Body of pancreas (tissue), 4 donors: Measurements from ENCODE around the gene RAN. TPM values are rescaled to one million over a fixed set of nuclear protein-coding genes. Genes with fewer than 3 reads are reported as not detected.

ENCODE experiments used
- ATAC-seq: fragments of 150-250 bp; one replicate; pipeline ENCODE4 v1.9.1; 2016
- DNase-seq, 4 donors: peaks; one replicate each; pipeline ENCODE4 v3.0.0-alpha.2; 2019
- H3K27ac ChIP-seq, 4 donors: fragments of 200-600 bp; sonication (generic); 1 replicate in 3 of 4; 2 replicates in 1 of 4; pipeline versions ENCODE4 v1.5.1 to v1.6.1; 2016 to 2019; ENCODE audit warnings: mild to moderate bottlenecking in 1 of 4, mixed read lengths in 1 of 4, moderate library complexity in 1 of 4
- H3K27me3 ChIP-seq, 2 donors: fragments of 200-600 bp; sonication (generic); one replicate each; pipeline ENCODE4 v1.6.0; 2016; ENCODE audit warnings: mild to moderate bottlenecking in 1 of 2
- H3K36me3 ChIP-seq, 2 donors: fragments of 200-600 bp; sonication (generic); replicated peaks in 1 of 2; 2 replicates each; pipeline ENCODE4 v1.5.1; 2016; ENCODE audit warnings: low read depth in 2 of 2; ENCODE audit not compliant: insufficient read depth in 1 of 2
- H3K4me1 ChIP-seq: fragments of 200-600 bp; sonication (generic); one replicate; pipeline ENCODE4 v1.6.0; 2016
- H3K4me3 ChIP-seq, 2 donors: fragments of 200-600 bp; sonication (generic); 1 replicate in 1 of 2; 2 replicates in 1 of 2; pipeline ENCODE4 v1.5.1; 2016 to 2019
- H3K9me3 ChIP-seq, 3 donors: fragments of 200-600 bp; sonication (generic); 1 replicate in 2 of 3; 2 replicates in 1 of 3; pipeline ENCODE4 v1.5.1; 2016
- POLR2A ChIP-seq, 3 donors: fragments of 450-650 bp; IDR thresholded peaks; one replicate each; pipeline ENCODE4 v1.6.1; 2016; ENCODE audit warnings: antibody characterized with exemption in 3 of 3, mild to moderate bottlenecking in 2 of 3
- WGBS, 2 donors: methylation state at CpG; one replicate each; pipeline ENCODE4 v1.1.5; 2017; 5-methylcytosine and 5-hydroxymethylcytosine counted together
- intact Hi-C: fragments of 100-400 bp; cut with DNase I; formaldehyde crosslinking; loops from one replicate; pipeline ENCODE4 v1.15.1; 2023
- total RNA-seq, 2 donors: library from RNA; depleted of rRNA; stranded (reverse); fragments of >200 nt; gene quantifications; one replicate each; pipeline ENCODE4 v1.1.0, GENCODE V29; 2016
- TF ChIP-seq, protein P1 (sequence below), 7 experiments: fragments of 450-650 bp in 4 of 7; fragments of 200-600 bp in 3 of 7; sonication (generic) in 3 of 7; IDR thresholded peaks; one replicate each; pipeline ENCODE4 v1.5.1; 2016 to 2019; ENCODE audit warnings: antibody characterized with exemption in 7 of 7

Gene RAN
- total RNA-seq, 2 donors from 2014 or later = 79.1 to 115 TPM

DNA sequence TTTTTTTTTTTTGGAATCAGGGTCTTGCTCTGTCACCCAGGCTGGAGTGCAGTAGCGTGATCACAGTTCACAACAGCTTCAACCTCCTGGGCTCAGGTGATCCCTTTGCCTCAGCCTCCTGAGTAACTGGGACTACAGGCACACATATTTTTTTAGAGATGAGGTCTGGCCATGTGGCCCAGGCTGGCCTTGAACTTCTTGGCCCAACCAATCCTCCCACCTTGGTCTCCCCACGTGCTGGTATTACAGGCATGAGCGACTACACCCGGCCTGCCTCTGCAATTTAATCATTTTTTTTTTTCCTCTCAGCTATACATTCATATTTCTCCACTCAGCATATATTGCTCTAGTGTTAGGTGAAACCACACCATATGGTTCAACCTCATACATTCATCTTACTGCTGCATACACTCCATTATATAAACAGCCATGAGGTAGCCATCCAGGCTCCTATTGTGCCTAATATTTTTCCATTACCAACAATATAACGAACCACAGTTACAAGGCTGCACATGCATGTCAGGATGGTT, 39.9 kb upstream of the RAN start:
- H3K9me3 ChIP-seq = no peaks in the 10 kb centered on the region
- no peaks in the 10 kb centered on the region for H3K27me3 ChIP-seq
- intact Hi-C loops = no loop called here
- no peak for ATAC-seq
- TF ChIP-seq, protein P1, sequence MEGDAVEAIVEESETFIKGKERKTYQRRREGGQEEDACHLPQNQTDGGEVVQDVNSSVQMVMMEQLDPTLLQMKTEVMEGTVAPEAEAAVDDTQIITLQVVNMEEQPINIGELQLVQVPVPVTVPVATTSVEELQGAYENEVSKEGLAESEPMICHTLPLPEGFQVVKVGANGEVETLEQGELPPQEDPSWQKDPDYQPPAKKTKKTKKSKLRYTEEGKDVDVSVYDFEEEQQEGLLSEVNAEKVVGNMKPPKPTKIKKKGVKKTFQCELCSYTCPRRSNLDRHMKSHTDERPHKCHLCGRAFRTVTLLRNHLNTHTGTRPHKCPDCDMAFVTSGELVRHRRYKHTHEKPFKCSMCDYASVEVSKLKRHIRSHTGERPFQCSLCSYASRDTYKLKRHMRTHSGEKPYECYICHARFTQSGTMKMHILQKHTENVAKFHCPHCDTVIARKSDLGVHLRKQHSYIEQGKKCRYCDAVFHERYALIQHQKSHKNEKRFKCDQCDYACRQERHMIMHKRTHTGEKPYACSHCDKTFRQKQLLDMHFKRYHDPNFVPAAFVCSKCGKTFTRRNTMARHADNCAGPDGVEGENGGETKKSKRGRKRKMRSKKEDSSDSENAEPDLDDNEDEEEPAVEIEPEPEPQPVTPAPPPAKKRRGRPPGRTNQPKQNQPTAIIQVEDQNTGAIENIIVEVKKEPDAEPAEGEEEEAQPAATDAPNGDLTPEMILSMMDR (IDR thresholded peaks at IDR 0.05) = no peak
- no peak for TF ChIP-seq POLR2A (IDR thresholded peaks at IDR 0.05)
- 74 to 75% methylated on average over 5 of the region's 5 CpGs for WGBS, 2 donors
- H3K27ac ChIP-seq = no peak overlapping the region
- DNase-seq = no peak
- H3K4me3 ChIP-seq = no peak overlapping the region
- peaks cover 12% of the 10 kb centered on the region for H3K4me1 ChIP-seq
- no peaks in the 10 kb centered on the region for H3K36me3 ChIP-seq

DNA sequence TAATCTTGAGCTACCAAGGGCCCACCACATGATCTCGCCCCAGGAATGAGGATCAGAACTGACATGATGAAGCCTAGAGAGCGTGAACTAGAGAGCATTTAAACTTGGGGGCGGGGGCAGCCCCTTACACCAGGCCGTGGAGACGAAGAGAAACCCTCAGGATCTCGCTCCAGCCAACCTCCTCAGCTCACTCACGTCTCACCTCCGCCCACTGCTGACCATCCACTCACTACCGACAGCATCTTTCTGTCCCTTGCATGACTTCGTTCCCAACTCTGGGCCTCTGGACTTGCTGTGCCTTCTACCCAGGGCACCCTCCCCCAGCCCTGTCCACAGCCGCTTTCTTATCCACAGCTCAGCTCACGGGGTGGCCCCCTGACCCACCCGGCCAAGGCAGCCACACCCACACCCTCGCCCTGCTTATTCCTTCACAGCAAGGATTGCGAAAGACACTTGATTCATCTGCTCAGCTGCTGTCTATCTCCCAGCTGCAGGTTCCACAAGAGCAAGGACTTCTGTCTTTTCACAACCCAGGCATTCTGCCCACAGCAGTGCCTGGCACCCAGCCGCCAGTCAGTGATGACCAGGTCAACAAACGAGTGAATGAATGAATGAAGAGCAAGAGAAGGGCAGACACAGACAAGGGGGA, 39.2 kb upstream of the RAN start:
- H3K9me3 ChIP-seq = no peaks in the 10 kb centered on the region
- peaks cover 18% of the 10 kb centered on the region for H3K4me1 ChIP-seq
- no peak overlapping the region for H3K4me3 ChIP-seq
- 77 to 87% methylated on average over 17 of the region's 17 CpGs for WGBS, 2 donors
- no peak for ATAC-seq
- no peak overlapping the region for H3K27ac ChIP-seq
- no peak for TF ChIP-seq POLR2A (IDR thresholded peaks at IDR 0.05)
- TF ChIP-seq, protein P1 (IDR thresholded peaks at IDR 0.05) = no peak
- H3K36me3 ChIP-seq = no peaks in the 10 kb centered on the region
- H3K27me3 ChIP-seq = no peaks in the 10 kb centered on the region
- peak in 1 of 4 donors; percentile 25 for DNase-seq
- intact Hi-C loops = no loop called here

DNA sequence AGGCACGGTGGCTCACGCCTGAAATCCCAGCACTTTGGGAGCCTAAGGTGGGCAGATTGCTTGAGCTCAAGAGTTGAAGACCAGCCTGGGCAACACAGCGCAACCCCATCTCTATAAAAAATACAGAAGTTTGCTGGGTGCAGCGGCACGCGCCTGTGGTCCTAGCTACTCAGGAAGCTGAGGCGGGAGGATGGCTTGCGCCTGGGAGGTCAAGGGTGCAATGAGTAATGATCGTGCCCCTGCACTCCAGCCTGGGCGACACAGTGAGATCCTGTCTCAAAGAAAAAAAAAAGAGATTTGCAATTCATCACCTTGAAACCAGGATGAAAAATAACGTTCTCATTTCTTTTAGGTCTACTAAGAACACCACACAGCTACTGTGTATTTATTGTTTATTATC, 36.9 kb upstream of the RAN start:
- TF ChIP-seq, protein P1 (IDR thresholded peaks at IDR 0.05) = no peak
- TF ChIP-seq POLR2A (IDR thresholded peaks at IDR 0.05) = no peak
- Histone ChIP-seq H3K4me1 (peaks cover 31% of the 10 kb centered on the region), H3K9me3 (no peaks in the 10 kb centered on the region), H3K36me3 (no peaks in the 10 kb centered on the region), H3K4me3 (no peak overlapping the region), H3K27me3 (no peaks in the 10 kb centered on the region), H3K27ac (no peak overlapping the region)
- no peak for ATAC-seq
- intact Hi-C loops = no loop called here
- DNase-seq = no peak
- 68 to 85% methylated on average over 11 of the region's 11 CpGs for WGBS, 2 donors

DNA sequence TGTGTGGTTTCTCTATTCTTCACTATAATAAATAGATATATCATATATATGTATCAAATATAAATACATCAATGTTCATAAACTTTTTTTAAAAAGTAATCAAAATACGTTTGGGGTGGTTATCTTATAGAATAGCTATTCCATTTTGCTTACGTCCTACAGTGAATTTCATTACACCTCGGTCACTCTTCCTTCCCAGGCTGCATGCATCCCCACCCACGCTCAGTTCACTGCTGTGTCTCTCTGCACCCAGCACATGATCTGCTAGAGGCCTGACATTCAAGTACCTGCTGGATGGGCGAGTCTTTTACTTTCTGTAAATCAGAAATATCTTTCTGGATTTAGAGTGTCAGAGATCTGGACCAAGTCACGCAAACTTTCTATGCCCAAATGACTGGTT, 36.4 kb upstream of the RAN start:
- DNase-seq (no peak), ATAC-seq (no peak)
- Histone ChIP-seq H3K27me3 (no peaks in the 10 kb centered on the region), H3K36me3 (no peaks in the 10 kb centered on the region), H3K27ac (no peak overlapping the region), H3K4me3 (no peak overlapping the region), H3K4me1 (peaks cover 31% of the 10 kb centered on the region), H3K9me3 (no peaks in the 10 kb centered on the region)
- 77 to 83% methylated on average over 6 of the region's 6 CpGs for WGBS, 2 donors
- TF ChIP-seq, protein P1 (IDR thresholded peaks at IDR 0.05) = no peak
- TF ChIP-seq POLR2A (IDR thresholded peaks at IDR 0.05) = no peak
- intact Hi-C loops = no loop called here
